Stimulated activated CD4-positive, alpha-beta T cell treated with anti-CD3 and anti-CD28 coated beads, Interleukin-1b, Interleukin-23, amount 100 ng/mL, for 24 hours (primary cell): ENCODE measurements around the gene PIAS4.

Experiments used
- DNase-seq, 4 experiments: peaks; one replicate each; pipeline ENCODE4 v3.0.0-alpha.2; 2020; ENCODE audit warnings: low read depth in 4 of 4, low spot score in 1 of 4

The PIAS4 gene

GRCh38 chr19:4058693-4059452 lies 51.3 kb downstream of the PIAS4 start:
- no peak for DNase-seq

GRCh38 chr19:4059453-4059871 lies 51.9 kb downstream of the PIAS4 start:
- DNase-seq, result no peak

- DNase-seq, result no peak
Measured at GRCh38 chr19:4059891-4060620, 52.5 kb downstream of the PIAS4 start.

- no peak for DNase-seq
Measured at GRCh38 chr19:4060621-4061177, 53.2 kb downstream of the PIAS4 start.

- DNase-seq, result no peak
Measured at GRCh38 chr19:4061178-4061682, 53.7 kb downstream of the PIAS4 start.

- no peak for DNase-seq
Measured at GRCh38 chr19:4061683-4062418, 54.3 kb downstream of the PIAS4 start.

GRCh38 chr19:4062419-4063368 lies 55.2 kb downstream of the PIAS4 start:
- DNase-seq, result no peak

GRCh38 chr19:4063369-4064148 lies 56.0 kb downstream of the PIAS4 start:
- no peak for DNase-seq

GRCh38 chr19:4064149-4064495 lies 56.6 kb downstream of the PIAS4 start:
- DNase-seq, result no peak

- no peak for DNase-seq
Measured at GRCh38 chr19:4064496-4065260, 57.1 kb downstream of the PIAS4 start.

GRCh38 chr19:4065430-4066175 lies 58.1 kb downstream of the PIAS4 start:
- peak; percentile 84 to 96 (median 92) for DNase-seq

GRCh38 chr19:4066176-4066606 lies 58.7 kb downstream of the PIAS4 start:
- DNase-seq, result peak in 1 of 4 experiments; percentile 35

- DNase-seq, result peak in 3 of 4 experiments; percentile 47 to 49 (median 48)
Measured at GRCh38 chr19:4066682-4067395, 59.3 kb downstream of the PIAS4 start, which contains the start of gene ZBTB7A. TSS of gene ZBTB7A (minus strand) at chr19:4066899. CDS start at chr19:4055232, 11,667 bp downstream.

- no peak for DNase-seq
Measured at GRCh38 chr19:4067396-4068046, 60.0 kb downstream of the PIAS4 start.

GRCh38 chr19:4068047-4068966 lies 60.8 kb downstream of the PIAS4 start:
- no peak for DNase-seq
